ENCODE results near the gene GPR107.
"Not testable (repeated sequence)": the region's sequence is repeated elsewhere in the genome, so short reads cannot be mapped to it uniquely, and the experiment has no call there.

Gene GPR107

DNA sequence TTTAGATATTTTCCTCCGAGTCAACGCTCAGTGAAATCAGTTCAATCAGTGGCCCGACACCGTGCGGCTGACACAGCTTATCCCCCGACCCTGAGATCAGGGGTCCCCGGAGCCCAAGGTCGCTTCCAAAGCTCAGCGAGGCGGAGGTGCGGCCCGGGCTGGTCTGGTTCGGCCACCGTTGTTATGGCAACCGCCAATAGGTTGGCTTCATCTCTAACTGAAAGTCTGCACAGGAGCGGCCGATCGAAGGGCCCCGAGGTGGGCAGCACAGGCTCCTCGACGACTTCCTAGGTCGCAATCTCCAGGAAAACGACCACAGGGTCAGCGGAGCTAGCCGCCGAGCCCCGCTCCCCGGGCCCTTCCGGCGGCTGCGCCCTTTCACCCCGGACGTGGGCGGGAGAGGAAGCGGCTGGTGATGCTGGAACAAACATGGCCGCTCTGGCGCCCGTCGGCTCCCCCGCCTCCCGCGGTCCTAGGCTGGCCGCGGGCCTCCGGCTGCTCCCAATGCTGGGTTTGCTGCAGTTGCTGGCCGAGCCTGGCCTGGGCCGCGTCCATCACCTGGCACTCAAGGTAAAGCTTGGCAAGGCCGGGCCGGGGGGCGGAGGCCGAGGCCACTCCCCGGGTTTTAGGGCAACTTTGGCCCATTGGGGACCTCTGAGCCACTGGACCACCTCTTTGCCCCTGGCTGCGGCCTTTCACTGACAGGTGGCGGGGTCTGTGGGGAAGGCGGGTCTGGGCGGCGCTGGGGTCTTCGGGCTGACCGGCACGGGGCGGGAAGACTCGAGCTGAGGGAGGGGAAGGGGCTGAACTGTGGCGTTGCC, at the start of gene GPR107:
Gene GPR107 (plus strand): TSS at position 403 of the 821 bp plus-strand sequence. CDS start 27 bp downstream, at position 430.
- peak in 1 of 2 experiments; percentile 7 for DNase-seq

- DNase-seq: no peak
Observed at GRCh38 chr9:130003943-130004552, 49.7 kb upstream of the GPR107 start.

GRCh38 chr9:130006952-130007351, 46.8 kb upstream of the GPR107 start:
- DNase-seq: not testable (repeated sequence)

- DNase-seq: no peak
Observed at GRCh38 chr9:130008538-130008937, 45.2 kb upstream of the GPR107 start.

GRCh38 chr9:130009546-130009945, 44.2 kb upstream of the GPR107 start:
- DNase-seq: not testable (repeated sequence)

GRCh38 chr9:130010151-130010988, 43.3 kb upstream of the GPR107 start:
- no peak for DNase-seq

DNA sequence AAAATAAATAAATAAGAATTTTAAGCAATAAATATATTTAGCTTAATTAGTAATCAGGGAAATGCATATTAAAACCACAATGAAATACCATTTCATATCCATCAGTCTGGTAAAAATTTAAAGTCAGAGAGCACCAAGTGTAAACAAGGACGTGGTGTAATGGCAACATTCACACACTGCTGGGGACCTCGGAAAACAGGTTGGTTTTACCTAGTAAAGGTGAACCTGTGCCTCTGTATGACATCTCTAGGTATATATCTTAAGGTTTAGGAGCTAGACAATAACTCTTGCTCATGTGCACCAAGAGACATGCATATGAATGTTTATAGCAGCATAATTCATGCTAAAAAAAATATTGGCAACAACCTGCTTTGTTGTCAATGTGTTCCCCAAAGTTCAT, 40.4 kb upstream of the GPR107 start:
- DNase-seq: no peak

- DNase-seq: no peak
Observed at GRCh38 chr9:130015353-130016019, 38.2 kb upstream of the GPR107 start.

- DNase-seq: no peak
Observed at GRCh38 chr9:130017076-130017475, 36.6 kb upstream of the GPR107 start.

DNA sequence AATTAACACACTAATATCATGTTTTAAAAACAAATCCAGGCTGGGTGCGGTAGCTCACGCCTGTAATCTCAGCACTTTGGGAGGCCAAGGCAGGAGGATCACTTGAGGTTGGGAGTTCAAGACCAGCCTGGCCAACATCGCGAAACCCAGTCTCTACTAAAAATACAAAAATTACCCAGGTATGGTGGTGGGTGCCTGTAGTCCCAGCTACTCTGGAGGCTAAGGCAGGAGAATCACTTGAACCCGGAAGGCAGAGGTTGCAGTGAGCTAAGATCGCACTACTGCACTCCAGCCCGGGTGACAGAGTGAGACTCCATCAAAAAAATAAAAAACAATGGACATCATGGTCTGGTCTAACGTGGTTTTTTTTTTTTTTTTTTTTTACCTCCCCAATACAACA, 36.2 kb upstream of the GPR107 start:
- DNase-seq: not testable (repeated sequence)

- DNase-seq: no peak
Observed at GRCh38 chr9:130018265-130018664, 35.4 kb upstream of the GPR107 start.

DNA sequence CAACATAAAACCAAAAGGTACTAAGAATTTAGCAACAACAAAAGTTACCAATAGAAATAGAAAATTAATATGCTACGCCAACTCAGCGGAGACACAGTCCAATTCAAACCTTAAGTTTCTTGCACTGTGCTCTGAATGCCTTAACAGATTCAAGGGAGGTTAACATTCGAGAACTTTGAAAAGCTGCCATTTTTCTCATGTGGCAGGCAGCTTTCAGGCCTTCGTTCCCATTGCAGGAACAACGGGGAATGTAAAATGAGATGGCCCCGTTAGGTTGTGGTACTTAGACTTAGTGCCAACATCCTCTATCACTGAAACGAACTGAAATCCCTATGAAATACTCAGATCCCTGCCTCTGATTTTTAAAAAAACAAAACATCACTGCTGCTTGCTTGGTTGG, 33.1 kb upstream of the GPR107 start:
- no peak for DNase-seq

GRCh38 chr9:130021123-130021522, 32.6 kb upstream of the GPR107 start:
- no peak for DNase-seq

GRCh38 chr9:130021842-130022241, 31.9 kb upstream of the GPR107 start:
- not testable (repeated sequence) for DNase-seq

DNA sequence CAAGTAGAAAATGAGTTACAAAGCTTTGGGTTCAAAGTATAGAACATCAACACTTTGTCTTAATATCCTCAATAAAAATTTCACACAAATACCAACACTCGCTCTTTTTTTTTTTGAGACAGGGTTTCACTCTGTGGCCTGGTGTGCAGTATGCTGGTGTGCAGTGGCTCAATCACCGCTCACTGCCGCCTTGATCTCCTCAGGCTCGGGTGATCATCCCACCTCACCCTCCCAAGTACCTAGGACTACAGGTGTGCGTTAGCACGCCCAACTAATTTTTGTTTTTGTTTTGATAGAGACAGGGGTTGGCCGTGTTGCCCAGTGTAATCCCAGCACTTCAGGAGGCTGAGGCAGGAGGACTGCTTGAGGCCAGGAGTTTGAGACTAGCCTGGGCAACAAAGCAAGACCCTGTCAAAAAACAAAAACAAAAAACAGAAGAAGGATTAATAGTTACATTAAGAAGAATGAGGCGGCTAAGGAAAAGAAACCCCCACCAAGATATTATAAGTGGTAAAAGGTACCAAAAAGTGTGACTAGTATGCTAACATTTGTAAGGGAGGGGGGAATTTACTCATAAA, 31.1 kb upstream of the GPR107 start:
- no peak for DNase-seq

GRCh38 chr9:130023144-130023787, 30.4 kb upstream of the GPR107 start:
- DNase-seq: no peak

GRCh38 chr9:130023994-130024596, 29.6 kb upstream of the GPR107 start:
- no peak for DNase-seq

- DNase-seq: no peak
Observed at GRCh38 chr9:130024597-130024994, 29.1 kb upstream of the GPR107 start.

GRCh38 chr9:130026583-130027340, 26.9 kb upstream of the GPR107 start:
- no peak for DNase-seq

DNA sequence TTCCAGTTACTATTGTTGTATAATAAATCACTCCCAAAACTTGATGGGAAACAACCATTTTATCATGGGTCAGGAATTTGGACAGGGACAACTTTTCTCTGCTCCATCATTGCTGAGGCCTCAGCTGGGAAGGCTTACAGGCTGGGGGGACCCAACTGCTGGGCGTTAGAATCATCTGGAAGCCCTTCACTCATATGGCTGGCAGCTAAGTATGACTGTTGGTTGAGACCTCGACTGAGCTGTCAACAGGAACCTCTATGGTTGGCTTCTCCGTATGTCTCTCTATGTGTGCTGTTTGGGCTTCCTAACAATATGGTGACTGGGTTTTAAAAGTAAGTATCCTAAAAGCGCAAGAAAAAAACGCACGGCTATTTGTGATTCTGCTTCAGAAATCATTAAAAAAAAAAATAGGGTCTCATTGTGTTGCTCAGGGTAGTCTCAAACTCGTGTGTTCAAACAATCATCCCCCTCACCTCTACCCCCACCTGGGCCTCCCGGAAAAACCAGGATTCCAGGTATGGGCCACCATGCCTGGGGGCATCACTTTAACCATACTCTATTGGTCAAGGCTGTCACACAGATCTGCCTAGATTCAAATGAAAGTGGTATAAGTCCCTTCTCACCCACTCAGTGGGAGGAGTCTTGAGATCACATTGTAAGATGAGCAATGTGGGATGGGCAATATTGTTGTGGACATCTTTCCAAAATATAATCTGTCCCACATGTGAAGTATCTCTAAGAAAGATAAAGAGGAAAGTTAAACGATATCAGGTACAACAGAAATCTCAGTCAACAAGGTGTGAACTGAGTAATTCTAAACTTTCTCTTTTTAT, 26.0 kb upstream of the GPR107 start:
- no peak for DNase-seq

All from cerebellar nuclear complex (tissue), 1 donor.